GM12874 (cell line): Measurements from ENCODE around the gene CYP11A1.

Source experiments
- CTCF ChIP-seq: IDR thresholded peaks from 2 replicates; pipeline ENCODE4 v1.5.1; 2011; ENCODE audit warnings: low read depth, mild to moderate bottlenecking, control low read depth, low read length, moderate library complexity; ENCODE audit not compliant: insufficient read depth

Gene CYP11A1

GRCh38 chr15:74406517-74406916 is 39.1 kb upstream of the CYP11A1 start:
- no peak for TF ChIP-seq CTCF

- no peak for TF ChIP-seq CTCF
These were observed 38.4 kb upstream of the CYP11A1 start for GRCh38 chr15:74405823-74406222.

GRCh38 chr15:74403991-74404563 is 36.6 kb upstream of the CYP11A1 start:
- no peak for TF ChIP-seq CTCF

- no peak for TF ChIP-seq CTCF
These were observed 36.1 kb upstream of the CYP11A1 start for GRCh38 chr15:74403588-74403919.

- TF ChIP-seq CTCF: no peak
These were observed 35.6 kb upstream of the CYP11A1 start for GRCh38 chr15:74402873-74403587.

GRCh38 chr15:74402337-74402841 is 34.9 kb upstream of the CYP11A1 start:
- TF ChIP-seq CTCF: no peak

GRCh38 chr15:74400915-74401757 is 33.7 kb upstream of the CYP11A1 start:
- no peak for TF ChIP-seq CTCF
